Measurements from ENCODE around the gene CHSY1.
"Not testable (repeated sequence)": the region's sequence is repeated elsewhere in the genome, so short reads cannot be mapped to it uniquely, and the experiment has no call there.

Gene CHSY1

DNA sequence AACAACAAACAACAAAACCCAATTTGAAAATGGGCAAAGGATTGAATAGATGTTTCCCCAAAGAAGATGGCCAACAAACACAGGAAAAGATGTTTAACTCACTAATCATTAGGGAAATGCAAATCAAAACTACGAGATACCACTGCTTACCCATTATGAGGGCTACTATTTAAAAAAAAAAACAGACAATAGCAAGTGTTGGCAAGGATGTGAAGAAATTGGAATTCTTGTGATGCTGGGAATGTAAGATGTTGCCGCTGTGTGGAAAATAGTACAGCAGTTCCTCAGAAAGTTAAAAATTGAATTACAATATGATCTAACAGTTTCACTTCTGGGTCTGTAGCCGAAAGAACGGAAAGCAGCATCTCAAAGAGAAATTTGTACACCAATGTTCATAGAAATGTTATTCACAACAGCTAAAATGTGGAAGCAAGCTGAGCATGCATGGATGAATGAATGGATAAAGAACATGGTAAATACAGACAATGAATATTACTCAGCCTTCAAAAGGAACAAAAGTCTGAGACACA lies 121.9 kb downstream of the CHSY1 start:
- TF ChIP-seq, protein P1, sequence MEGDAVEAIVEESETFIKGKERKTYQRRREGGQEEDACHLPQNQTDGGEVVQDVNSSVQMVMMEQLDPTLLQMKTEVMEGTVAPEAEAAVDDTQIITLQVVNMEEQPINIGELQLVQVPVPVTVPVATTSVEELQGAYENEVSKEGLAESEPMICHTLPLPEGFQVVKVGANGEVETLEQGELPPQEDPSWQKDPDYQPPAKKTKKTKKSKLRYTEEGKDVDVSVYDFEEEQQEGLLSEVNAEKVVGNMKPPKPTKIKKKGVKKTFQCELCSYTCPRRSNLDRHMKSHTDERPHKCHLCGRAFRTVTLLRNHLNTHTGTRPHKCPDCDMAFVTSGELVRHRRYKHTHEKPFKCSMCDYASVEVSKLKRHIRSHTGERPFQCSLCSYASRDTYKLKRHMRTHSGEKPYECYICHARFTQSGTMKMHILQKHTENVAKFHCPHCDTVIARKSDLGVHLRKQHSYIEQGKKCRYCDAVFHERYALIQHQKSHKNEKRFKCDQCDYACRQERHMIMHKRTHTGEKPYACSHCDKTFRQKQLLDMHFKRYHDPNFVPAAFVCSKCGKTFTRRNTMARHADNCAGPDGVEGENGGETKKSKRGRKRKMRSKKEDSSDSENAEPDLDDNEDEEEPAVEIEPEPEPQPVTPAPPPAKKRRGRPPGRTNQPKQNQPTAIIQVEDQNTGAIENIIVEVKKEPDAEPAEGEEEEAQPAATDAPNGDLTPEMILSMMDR (IDR thresholded peaks at IDR 0.05; ENCODE audit: borderline replicate concordance, insufficient read depth, low read depth, low read length), result no peak

DNA sequence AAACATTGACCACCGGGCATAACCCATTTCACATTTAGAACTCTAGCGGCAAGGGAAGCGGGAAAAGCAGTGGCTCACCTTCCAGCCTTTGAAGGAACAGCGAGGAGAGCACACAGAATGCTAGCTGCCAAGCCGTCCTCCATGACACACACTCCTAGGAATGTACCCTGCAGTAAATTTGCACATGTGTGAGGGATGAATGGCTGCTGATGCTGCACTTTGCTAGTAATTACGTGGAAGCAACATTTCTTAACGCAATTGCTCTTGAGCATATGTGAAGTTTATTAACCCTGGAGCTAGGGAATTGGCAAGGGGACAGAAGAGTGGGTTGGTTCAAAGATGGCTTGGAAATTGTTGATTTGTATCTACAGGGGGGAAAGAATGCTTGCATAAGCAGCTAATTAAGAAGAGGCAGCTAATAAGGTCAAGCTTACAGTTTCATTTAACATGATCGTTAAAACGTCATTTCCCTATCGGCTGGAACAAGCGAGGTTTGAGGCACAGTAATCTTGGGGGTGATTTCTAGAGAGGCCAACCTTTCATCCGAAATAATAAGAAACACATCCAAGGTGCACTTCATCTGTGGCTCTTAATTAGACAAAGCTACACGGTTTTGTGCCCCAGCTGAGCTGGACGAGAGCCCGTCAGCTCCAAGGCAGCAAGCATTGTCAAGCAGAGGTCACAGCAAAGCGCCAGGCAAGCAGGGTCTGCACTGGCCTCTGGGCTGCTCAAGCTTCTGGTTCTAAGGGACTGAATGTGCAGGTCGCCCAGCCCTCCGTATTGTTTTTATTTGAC lies 123.4 kb downstream of the CHSY1 start:
- TF ChIP-seq, protein P1 (IDR thresholded peaks at IDR 0.05; ENCODE audit: borderline replicate concordance, insufficient read depth, low read depth, low read length), result no peak
- no peak overlapping the region for H3K4me3 ChIP-seq (ENCODE audit: low read depth, low read length)

More for the DNA sequence above, 121.9 kb downstream of the CHSY1 start:
- no peak overlapping the region for H3K4me3 ChIP-seq (ENCODE audit: low read depth, low read length)

DNA sequence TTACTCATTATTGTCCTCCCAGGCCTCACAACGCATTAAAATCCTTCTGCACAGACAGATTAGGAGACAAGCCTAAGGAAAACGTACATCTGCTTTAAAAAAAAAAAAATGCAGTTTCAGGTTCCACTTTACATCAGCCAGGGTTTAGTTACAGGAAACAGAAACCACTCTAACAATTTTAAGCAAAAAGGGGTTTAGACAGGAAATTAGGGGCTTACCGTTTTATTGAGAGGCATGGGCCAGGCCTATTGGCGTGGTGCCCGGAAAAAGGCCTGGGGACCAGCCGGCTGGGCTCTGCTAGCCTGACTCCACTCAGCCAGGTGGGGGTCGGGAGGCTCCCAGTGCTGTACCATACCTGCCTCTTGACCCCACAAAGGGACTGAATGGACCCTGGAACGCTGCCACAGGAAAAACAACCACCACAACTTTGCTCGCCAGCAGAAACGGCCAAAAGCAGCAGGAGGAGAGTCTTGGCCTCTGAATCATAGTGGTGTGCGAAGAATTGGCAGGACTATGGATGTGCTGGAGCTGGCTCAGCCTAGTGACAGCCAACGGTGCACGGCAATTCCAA lies 124.3 kb downstream of the CHSY1 start:
- TF ChIP-seq, protein P1 (IDR thresholded peaks at IDR 0.05; ENCODE audit: borderline replicate concordance, insufficient read depth, low read depth, low read length), result no peak

DNA sequence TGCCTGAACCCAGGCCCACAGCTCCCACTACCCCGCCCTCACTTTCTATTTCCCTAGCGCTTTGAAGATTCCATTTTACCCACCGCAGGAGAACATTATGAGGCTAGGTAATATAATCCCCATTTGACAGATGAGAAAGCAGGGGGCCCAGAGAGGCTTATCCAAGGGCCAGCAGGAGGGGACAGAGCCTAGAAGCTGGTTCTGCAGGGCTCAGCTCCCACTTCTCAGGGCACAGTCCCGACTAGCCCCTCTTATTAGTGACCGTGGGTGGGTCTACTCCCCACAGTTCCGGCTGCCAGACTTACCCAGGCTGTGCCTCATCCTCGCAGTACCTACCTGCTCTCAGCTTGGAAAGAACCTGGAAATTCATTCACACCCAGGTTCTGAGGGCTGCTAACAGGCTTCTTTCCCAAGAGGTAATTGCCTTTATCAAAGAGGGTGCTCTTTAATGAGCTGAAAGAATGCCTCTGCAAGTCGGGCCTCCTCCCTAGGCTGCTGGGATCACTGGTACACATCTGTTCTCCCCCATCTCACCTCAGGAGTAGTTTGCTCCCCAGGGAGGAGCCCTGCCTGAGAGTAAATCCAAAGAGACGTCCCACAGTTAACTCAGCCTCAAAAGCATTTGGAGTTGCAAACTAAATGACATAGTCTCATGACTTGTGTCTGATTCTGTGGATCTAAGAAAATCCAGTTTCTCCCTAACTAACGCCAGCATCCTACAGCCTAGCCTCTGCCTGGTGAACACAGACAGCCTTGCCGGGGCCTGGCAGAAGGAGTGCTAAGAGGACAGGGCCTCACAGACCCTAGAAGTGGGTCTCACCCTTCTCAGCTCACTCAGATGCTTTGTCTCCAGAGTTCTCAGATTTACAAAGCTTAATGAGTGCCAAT lies 125.0 kb downstream of the CHSY1 start:
- no peak overlapping the region for H3K4me3 ChIP-seq (ENCODE audit: low read depth, low read length)

More for the DNA sequence above, 124.3 kb downstream of the CHSY1 start:
- H3K4me3 ChIP-seq (ENCODE audit: low read depth, low read length), result no peak overlapping the region

DNA sequence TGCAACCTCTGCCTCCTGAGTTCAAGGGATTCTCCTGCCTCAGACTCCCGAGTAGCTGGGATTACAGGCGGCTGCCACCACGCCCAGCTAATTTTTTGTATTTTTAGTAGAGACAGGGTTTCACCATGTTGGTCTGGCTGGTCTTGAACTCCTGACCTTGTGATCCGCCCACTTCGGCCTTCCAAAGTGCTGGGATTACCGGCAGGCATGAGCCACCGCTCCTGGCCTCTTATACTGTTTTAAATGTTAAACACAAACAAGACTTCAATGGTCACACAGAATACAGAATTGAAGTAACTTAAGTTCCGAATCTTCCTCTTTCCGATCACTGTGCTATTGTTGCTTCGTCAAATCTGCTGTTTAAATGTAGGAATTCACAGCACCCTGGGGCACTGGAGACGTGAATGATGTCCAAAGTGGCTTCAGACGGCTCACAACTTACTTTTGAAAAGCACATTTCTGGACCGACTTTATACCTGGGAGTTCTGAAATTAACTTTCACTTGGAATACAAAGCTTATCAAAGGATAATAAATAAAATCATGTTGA lies 125.9 kb downstream of the CHSY1 start:
- not testable (repeated sequence) for H3K4me3 ChIP-seq (ENCODE audit: low read depth, low read length)

More for the DNA sequence above, 125.0 kb downstream of the CHSY1 start:
- TF ChIP-seq, protein P1 (IDR thresholded peaks at IDR 0.05; ENCODE audit: borderline replicate concordance, insufficient read depth, low read depth, low read length), result no peak

All from GM12875 (cell line).